Lung microvascular endothelial cell (primary cell): Measurements from ENCODE around the gene PNPLA2. TPM values are rescaled to one million over a fixed set of nuclear protein-coding genes. Genes with fewer than 3 reads are reported as not detected.

ENCODE experiments used
- DNase-seq, 2 donors: peaks; one replicate each; pipeline versions ENCODE4 v3.0.0 to v3.0.0-alpha.2; 2010; ENCODE audit warnings: low read depth in 2 of 2
- total RNA-seq: library from RNA; depleted of rRNA; stranded (reverse); fragments of >200 nt; gene quantifications from 2 replicates; pipeline ENCODE4 v1.2.1, GENCODE V29; 2014

The PNPLA2 gene
- total RNA-seq, 1 donor from 2014 or later, result 50.6 TPM

DNA sequence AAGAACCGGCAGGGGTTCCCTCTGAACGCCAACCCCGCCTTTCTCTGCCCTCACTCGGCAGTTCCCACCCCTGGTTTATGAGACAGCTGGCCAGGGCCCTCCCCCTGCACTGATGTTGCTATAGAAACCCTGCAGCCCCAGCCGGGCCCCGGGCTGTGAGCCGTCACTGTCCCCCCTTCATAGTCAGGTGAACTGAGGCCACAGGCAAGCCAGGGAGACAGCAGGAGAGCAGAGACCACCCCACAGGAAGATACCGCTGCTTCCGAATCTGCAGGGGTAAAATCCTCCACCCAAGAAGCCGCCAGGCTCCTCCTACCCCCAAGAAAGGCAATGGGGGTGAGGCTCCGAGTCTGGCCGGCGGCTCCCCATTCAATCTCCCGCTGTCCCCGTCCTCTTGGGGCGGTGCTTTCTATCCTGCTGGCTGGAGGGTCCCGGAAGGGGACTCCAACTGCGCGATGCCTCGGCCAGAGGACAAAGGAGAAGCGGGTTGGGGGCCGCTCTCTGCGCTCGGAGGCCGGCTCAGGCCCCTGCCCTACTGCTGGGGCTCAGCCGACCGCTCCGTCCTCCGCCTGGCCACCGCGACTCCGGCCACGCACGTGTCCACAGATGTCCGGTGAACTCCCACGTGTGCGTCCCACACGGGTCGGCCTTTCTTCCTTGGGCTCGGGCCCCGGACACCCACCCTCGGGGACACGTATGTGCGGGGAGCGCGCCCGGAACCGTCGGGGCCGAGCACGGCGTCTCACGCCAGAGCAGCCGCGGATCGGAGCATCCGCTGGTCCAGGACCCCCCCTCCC, 21.2 kb upstream of the PNPLA2 start:
- DNase-seq, result peak; percentile 75 to 81

DNA sequence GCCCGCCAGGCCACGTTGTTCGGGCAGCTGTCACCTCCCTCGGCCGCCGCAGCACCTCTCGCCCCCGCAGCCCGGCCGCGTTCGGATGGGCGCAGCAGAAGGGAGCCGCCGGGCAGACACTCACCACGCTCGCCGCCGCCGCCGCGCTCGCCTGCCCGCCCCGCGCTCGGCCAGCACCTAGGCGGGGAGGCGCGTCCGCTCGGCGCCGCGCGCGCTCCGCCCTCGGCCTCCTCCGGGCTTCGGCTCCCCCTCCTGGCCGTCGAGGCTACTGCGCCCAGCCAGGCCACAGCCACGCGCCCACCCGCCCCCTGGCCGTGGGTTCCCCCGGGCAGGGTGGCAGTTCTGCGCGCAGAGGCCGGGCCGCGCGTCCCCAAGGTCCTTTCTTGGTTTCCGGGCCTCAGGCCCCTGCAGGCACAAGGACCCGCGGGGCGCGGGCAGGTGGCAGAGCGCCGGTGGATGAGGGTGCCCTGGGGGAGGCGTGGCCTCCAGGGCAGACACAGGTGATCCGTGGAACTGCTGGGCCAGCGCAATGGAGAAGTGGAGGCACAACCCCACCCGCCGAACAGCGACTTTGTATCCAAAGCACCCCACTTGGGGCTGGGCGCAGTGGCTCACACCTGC, 20.5 kb upstream of the PNPLA2 start, which contains the start of gene SLC25A22:
Gene SLC25A22 (minus strand): TSS at position 189 of the 621 bp plus-strand sequence. CDS start 3,275 bp downstream, outside the sequence.
- peak; percentile 81 to 87 for DNase-seq

DNA sequence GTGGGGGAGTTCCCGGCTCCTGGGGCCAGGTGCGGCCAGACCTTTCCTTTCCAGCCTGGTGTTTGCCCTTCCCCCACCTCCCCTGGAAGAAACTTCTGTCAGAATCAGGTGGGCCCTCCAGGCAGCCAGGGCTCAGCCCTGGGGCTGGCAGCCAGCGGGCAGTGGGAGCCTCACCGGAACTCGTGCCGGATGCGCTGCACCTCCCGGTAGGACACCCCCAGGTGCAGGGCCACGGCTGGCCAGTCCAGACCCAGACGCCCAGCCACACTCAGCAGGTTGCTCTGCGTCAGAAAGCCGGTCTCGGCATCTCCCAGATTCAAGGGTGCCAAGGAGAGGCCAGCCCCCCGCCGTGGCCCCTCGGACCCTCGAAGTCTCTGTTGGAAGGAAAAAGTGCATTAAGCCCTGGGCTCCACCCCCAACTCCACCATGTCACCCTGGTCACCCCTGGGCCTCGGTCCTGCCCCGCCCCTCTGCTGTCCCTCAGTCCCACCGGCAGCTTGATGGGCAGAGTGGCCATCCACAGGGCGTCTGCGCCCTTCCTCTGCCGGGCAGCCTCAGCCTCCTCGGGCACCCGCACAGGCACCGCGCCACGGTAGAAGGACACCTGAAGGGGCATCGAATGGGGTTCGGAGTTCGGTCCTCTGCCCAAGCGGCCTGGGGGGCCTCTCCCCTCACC, 18.9 kb upstream of the PNPLA2 start:
- DNase-seq, result no peak

DNA sequence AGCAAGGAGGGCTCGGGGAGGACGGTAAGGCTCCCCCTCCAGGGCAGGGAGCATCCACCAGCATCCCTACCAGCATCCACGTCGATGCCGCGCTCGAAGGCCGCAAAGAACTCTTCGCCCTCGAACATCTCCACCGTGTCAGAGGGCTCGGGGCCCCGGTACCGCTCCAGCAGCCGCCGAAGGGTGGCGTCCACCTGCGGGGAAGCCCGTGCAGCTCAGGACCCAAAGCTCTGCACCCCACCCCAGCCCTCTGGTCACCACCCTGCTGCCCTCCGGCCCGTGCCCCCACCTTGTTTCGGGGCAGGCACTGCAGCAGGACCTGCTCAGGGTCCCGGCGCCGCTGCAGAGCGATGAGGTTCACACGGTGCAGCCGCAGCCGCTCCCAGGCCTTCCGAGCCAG, 18.2 kb upstream of the PNPLA2 start:
- no peak for DNase-seq

DNA sequence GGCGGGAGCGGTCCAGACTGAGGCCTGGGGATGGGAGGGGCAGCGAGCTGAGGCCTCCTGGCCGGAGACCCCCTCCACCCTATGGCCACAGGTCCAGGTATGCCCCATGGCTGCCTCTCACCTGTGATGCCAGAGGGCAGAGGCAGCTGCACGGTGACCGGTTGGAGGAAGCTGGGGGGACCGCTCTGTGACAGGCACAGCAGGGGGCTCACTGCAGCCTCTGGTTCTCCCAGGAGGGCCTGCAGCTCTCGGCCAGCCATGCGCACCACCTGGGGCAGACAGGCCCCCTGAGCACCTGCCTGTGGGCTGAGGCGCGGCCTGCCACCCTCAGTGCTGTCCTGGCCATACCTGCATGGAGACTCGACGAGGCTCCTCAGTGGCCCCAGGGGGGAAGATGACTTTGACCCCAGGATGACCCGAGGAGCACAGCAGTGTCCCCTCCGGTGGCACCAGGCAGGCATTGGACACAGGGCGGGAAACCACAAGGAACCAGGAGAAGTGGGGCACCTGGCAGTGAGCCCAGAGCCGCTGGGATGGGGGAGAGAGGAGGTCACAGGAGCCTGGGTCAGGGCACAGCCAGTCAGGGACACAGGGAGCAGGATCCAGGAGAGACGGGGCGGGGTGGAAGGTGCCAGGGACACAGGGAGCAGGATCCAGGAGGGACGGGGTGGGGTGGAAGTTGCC, 17.5 kb upstream of the PNPLA2 start:
- DNase-seq, result no peak

DNA sequence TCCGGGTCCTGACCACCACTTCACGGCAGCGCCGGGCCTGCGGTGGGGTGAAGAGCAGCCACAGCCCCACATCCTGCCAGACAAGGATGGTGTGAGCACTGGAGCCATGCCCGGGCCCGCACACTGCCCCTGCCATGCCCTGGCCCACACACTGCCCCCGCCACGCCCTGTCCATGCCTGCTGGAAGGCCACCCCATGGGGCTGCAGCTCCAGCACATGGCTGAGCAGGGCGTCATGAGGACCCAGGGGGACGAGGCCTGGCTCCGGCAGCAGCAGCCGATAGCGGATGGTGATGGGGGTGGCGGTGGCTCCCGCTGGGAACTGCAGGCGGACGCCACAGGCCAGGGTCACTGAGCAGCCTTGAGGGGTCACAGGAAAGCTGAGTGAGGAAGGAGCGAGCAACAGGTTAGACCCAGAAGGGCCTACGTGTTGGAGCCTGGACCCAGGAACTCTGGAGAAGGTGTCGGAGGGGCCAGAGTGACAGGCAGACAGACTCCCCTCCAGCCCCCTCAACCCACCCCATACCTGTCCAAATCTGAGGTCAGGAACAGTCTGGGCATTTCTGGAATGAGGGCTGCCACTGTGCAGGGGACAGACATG, 16.6 kb upstream of the PNPLA2 start:
- DNase-seq, result no peak

DNA sequence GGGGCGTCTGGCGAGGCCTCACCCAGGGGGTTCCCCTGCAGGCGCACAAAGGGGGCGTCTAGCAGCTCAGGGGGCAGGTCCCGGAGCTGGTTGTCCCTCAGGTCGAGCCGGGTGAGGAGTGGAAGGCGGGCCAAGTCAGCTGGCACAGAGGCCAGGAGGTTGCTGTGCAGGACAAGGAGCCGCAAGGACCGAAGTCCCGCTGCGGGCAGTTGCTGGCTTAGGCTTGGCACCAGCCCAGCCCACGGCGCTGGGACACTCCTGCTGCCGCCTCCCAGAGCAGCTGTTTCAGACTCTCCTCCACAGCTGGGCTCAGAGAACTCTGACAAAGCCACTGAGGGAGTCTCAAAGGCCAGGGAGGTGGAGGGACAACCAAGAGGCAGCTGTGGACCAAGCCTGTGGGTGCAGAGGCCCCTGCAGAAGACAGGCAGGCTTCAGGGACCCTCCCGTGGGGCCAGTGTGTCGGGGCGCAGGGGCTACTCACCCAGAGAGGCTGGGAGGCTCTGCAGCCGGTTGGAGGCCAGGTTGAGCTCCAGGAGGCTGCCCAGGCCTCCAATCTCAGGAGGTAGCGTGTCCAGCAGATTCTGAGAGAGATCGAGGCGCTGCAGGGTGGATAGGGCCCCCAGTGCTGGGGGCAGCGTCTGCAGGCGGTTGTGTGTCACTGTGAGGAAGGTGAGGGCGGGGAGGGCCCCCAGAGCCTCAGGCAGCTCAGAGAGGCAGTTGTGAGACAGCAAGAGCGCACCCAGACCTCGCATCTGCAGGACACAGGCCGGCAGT, 15.8 kb upstream of the PNPLA2 start:
- DNase-seq, result no peak

DNA sequence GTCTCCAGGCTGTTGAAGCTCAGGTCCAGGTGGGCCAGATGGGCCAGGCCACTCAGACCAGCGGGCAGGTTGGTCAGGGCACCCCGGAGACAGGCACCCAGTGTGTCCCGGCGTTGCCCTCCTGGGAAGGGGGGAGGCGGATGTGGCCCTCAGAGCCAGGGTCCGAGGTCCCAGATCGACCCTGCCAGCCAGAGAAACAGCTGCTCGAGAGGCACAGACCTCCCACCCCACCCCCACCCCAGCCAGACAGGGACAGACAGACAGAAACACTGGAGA, 15.3 kb upstream of the PNPLA2 start:
- DNase-seq, result no peak

DNA sequence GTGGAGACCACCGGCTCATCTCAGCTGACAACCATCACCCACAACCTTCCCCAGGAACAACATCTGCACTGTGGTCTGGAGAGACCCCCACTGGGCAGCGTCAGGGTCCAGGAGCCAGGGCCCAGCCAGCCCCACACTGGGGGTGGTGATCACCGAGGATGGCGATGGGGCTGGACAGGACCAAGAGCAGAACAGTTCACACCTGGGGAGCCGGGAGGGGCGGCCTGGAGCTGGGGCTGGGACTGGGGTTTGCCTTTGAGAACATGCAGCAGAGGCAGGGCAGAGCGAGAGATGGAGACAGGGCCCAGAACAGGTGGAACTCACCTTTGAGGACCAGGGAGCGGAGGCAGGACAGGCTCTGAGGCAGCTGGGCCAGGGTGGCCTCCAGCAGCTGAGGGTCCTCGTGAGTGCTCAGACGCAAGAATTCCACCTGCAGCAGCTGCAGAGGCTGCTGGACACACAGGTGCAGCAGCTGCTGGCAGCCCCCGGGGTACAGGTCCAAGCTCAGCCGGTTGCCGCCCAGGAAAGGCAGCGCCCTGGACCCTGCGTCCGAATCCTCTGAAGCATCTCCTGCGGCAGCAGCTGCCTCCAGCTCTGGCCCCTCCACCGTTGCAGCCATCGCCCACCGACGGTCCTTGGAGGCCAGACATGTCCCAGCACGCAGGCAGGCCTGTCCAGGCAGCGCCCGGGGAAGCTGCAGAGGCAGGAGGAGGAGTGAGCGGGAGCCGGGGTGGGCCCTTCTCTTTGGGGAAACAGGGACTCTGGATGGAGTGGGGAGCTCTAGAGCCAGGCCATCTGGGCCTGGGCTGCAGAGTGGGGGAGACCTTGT, 14.7 kb upstream of the PNPLA2 start:
- peak in 1 of 2 donors; percentile 30 for DNase-seq

DNA sequence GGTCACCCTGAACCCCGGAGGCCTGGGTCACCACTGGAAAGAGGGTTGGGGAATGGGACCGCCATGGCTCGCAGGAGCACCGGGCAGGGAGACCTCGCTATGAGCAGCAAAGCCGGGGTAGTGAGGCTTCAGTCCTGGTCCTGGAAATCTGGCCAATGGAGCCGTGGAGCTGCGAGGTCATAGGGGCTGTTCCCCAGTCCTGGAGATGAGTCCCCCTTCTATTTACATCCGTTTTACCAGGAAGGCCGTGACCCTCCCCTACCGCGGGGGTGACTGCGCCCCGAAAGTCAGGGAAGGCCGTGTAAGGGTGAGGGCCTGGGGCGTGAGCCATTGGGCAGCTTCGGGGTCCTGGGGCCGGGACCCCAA, 14.1 kb upstream of the PNPLA2 start:
- no peak for DNase-seq

DNA sequence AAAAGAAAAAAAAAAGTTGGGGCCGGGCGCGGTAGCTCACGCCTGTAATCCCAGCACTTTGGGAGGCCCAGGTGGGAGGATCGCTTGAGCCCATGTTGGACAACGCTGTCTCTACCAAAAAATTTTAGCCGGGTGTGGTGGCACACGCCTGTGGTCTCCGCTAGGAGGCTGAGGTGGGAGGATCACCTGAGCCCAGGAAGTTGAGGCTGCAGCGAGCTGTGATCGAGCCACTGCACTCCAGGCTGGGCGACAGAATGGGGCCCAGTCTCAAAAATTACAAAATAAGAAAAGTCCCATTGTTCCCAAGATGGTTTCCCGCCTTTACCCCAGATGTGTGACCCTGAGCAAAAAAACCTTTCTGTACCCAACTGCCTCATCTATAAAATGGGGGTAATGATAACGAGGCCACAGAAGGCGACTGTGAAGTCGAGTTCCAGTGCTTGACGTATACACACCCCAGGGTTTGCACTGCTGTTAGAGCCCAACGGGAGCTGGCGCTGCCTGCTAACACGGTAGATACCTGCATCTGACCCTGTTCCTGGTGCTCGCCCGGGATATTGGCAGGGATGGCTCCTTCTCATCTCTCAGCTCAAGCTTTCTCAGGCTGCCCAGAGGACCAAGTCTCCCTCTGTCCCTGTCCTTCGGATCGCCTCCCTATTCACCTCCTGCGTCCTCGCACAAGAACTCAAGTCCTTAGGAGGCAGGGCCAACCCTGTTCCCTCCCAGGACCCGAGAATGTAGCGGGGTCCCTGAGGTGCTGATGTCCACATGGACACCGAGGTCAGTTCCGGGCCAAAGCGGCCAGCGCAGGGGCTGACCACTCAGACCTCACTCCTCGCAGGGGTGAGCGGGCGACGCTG, 10.1 kb upstream of the PNPLA2 start:
- DNase-seq, result no peak

DNA sequence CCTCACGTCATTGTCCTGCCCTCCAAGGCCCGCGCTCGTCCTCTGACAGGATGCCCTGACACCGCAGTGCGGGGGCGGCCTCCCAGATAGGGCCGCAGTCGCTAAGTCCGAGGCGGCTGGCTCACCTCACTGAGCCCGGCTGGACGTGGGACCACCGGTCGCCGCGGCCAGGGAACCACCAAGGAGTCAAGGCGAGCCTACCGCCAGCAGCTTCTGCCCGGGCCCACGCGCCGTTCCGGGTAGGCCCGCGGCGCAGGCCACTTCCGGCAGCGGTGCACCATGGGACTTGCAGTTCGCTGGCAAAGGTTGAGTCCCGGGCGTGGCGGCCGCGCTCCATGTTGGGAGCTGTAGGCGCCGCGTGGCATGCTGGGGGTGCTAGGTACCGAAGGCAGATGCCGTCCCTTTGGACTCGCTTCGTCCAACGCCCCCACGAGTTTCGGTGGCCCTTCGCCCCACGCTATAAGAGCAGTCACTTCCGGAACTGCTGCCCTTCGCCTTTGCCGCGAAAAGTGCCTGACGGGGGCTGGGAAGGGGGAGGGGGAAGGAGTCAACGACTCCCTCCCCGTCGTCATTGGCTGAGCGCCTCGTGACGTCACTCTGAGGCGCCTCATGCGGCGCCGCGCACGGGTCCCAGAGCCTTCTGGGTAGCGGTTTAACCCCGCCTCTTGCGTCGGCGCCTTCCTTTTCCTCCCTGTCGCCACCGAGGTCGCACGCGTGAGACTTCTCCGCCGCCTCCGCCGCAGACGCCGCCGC, 9.3 kb upstream of the PNPLA2 start, which contains the start of gene RPLP2:
Gene RPLP2 (plus strand): TSS at position 681 of the 753 bp plus-strand sequence. CDS start 268 bp downstream, outside the sequence.
- DNase-seq, result peak; percentile 98

DNA sequence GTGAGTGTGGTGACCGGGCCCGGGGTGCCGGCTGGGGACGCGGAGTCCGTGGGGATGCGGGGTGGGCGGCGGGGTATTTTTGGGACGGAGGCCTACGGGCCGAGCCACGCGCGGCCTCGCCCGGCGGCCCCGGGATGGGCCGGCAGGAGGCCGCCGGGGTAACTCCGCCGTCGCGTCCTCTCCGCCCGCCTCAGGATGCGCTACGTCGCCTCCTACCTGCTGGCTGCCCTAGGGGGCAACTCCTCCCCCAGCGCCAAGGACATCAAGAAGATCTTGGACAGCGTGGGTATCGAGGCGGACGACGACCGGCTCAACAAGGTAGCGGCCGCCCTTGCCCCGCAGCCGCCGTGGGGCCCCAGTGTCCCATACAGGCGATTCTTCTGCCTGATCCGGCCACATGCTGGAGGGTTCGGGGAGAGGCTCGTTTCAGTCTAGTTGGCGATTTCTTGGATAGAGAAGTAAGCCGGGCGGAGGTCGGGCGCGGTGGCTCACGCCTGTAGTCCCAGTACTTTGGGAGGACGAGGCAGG, 8.6 kb upstream of the PNPLA2 start:
- DNase-seq, result no peak

DNA sequence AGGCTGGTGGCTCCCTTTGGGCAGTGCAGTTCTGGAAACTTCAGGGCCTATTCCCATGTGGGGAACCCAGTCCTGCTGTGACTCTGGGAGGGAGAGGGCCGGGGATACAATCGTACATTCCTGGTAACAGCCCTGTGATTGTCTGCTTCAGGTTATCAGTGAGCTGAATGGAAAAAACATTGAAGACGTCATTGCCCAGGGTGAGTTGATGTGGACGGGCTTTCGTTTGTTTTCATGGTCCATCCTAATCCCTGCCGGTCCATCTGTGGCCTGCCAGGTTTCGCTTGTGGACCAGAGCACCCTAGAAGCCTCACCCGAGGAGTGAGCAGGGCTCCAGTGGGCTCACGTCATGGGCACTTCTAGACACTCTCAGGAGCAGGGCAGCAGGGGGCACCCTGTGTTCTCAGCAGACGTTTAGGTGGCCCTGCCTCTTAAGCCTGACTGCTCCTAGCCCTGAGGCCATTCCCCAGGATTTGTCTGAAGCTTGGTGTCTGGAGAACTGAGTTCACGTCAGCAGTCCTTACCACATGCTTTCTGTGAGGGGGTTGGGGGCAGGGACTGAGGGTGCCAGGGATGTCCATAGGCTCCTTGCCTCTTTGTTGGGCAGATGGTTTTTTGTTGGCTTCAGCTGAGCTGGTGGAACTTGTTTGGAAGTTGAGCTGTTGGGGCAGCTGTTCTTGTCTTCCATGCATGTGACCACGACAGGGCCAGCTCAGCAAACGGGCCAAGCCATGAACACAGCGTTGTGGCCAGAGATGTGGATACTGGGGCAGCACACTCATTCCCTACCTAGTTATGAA, 7.1 kb upstream of the PNPLA2 start:
- peak in 1 of 2 donors; percentile 59 for DNase-seq

DNA sequence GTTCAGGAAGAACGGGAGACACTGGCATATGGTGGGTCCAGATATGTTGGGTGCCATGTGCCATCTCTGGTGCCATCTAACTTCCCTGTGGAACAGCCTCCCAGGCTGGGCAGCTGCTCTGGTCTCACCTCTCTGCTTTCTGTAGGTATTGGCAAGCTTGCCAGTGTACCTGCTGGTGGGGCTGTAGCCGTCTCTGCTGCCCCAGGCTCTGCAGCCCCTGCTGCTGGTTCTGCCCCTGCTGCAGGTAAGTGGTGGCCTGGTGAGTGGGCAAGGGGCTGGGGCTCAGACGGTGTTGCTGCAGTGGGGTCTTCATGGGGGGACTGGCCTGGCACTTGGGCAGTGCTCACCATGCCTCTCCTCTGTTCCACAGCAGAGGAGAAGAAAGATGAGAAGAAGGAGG, 6.3 kb upstream of the PNPLA2 start:
- no peak for DNase-seq

DNA sequence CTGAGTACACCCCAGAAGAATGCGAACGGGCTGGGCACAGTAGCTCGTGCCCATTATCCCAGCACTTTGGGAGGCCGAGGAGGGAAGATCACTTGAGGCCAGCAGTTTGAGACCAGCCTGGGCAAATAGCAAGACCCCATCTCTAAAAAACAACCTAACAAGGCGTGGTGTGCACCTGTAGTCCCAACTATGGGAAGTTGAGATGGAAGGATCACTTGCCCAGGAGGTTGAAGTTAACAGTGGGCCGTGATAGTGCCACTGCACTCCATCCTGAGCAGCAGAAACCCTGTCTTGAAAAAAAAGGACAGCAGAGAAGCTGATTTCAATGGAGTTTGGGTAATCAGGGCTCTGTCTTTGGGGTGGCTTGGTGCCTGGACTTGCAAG, 5.7 kb upstream of the PNPLA2 start:
- DNase-seq, result no peak

DNA sequence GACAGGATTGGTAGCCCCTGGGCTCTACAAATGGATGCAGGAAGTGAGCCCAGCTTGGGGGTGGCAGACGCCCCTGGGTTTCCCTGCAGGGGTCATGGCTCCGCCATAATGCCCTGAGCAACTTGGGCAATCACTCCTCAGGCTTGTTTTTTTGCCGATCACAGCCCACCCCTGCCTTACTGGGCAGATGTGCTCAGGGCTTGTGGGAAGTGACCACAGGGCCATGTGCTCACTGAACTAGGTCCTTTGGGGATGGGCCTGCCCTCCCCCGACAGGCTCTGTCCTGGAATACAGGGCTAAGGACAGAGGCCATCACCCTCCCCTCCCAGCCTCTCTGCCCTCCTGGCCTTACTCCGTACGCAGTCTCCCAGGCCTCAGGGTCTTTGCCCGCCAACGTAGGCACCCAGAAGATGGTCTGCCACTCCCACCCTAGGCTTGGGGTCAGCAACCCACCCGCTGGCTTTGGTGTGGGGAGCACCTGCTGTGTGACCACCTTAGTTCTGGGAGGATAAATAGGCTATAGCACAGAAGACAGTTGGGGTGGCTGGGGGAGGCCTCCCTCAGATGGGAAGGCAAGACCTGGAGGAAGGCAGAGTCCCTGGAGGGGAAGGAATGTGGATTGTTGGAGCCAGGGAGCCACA, 5.1 kb upstream of the PNPLA2 start:
- DNase-seq, result no peak
